Measurements from ENCODE around the gene WWP2. TPM values are rescaled to one million over a fixed set of nuclear protein-coding genes. Genes with fewer than 3 reads are reported as not detected.

Gene WWP2
- total RNA-seq, 2 donors from 2014 or later, result 34.8 to 78.8 TPM

DNA sequence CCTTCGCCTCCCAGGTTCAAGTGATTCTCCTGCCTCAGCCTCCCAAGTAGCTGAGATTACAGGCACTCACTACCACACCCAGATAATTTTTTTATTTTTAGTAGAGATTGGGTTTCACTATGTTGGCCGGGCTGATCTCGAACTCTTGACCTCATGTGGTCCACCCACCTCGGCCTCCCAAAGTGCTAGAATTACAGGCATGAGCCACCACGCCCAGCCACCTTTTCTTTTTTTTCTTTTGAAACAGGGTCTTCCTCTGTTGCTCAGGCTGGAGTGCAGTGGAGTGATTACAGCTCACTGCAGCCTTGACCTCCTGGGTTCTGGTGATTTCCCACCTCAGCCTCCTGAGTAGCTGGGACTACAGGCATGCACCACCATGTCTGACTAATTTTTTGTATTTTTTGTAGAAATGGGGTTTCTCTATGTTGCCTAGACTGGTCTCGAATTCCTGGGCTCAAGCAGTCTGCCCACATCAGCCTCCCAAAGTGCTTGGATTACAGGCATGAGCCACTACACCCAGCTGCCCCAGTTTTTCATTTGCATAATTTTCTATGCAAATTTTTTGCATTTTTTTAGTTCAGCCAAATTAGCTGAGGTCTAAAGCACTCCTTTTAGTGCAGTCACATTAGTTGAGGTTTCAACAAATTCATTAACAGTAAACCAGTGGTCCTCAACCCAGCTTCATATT lies 11.3 kb downstream of the WWP2 start:
- peaks cover 44% of the 10 kb centered on the region for H3K4me1 ChIP-seq
- H3K4me3 ChIP-seq, result no peak overlapping the region
- intact Hi-C loops (cut with DNase I), result no loop called here
- no peak overlapping the region for H3K27ac ChIP-seq
- WGBS, 2 donors, result 83 to 84% methylated on average over 6 of the region's 6 CpGs
- no peaks in the 10 kb centered on the region for H3K36me3 ChIP-seq (replicated peaks in 1 of 2; ENCODE audit: insufficient read depth in 1 of 2, low read depth in 2 of 2)
- H3K27me3 ChIP-seq, result no peaks in the 10 kb centered on the region
- H3K9me3 ChIP-seq, result no peaks in the 10 kb centered on the region
- ATAC-seq (no peak), DNase-seq (no peak)
- TF ChIP-seq, protein P1, sequence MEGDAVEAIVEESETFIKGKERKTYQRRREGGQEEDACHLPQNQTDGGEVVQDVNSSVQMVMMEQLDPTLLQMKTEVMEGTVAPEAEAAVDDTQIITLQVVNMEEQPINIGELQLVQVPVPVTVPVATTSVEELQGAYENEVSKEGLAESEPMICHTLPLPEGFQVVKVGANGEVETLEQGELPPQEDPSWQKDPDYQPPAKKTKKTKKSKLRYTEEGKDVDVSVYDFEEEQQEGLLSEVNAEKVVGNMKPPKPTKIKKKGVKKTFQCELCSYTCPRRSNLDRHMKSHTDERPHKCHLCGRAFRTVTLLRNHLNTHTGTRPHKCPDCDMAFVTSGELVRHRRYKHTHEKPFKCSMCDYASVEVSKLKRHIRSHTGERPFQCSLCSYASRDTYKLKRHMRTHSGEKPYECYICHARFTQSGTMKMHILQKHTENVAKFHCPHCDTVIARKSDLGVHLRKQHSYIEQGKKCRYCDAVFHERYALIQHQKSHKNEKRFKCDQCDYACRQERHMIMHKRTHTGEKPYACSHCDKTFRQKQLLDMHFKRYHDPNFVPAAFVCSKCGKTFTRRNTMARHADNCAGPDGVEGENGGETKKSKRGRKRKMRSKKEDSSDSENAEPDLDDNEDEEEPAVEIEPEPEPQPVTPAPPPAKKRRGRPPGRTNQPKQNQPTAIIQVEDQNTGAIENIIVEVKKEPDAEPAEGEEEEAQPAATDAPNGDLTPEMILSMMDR (IDR thresholded peaks at IDR 0.05), result no peak
- TF ChIP-seq POLR2A (IDR thresholded peaks at IDR 0.05), result no peak

DNA sequence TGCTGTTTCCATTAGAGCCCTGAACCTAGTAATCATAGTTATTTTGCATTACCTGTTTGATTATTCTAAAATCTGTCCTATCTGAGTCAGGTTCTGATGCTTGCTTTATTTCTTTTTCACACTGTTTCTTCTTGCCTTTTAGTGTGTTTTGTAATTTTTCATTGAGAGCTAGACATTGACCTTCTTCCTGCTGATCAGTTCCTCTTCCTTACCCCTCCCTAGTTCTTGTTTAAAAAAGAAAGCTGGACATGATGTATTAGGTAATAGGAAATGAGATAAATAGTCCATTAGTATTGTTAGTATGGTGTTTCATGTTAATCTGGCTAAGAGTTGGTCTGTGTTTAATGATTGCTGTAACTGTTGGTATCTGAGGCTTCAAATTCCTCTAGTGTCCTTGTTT lies 13.4 kb downstream of the WWP2 start:
- no peak overlapping the region for H3K4me3 ChIP-seq
- H3K36me3 ChIP-seq (replicated peaks in 1 of 2; ENCODE audit: insufficient read depth in 1 of 2, low read depth in 2 of 2), result no peaks in the 10 kb centered on the region
- ATAC-seq, result no peak
- H3K9me3 ChIP-seq, result no peaks in the 10 kb centered on the region
- H3K27ac ChIP-seq, result no peak overlapping the region
- no peak for TF ChIP-seq POLR2A (IDR thresholded peaks at IDR 0.05)
- TF ChIP-seq, protein P1 (IDR thresholded peaks at IDR 0.05), result no peak
- DNase-seq, result no peak
- no peaks in the 10 kb centered on the region for H3K27me3 ChIP-seq
- intact Hi-C loops (cut with DNase I), result no loop called here
- peaks cover 33% of the 10 kb centered on the region for H3K4me1 ChIP-seq

DNA sequence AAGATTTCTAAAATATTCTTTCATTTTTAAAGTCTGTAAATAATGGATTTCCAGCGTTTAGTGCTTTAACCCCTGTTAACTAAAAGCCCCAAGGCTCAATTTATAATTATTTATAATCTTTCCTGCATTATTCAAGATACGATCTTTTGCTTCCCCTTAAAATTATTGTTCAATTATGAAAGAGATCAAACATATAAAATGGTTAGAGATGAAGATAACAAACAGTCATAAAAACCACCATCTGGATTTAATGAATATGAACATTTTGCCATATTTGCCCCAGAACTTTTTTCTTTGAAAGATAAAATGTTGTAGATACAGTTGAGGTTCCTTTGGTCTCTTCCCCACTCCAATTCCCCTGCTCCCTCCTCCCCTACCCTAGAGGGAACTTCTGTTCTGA lies 17.6 kb downstream of the WWP2 start:
- no peak overlapping the region for H3K4me3 ChIP-seq
- no peak for ATAC-seq
- intact Hi-C loops (cut with DNase I), result no loop called here
- TF ChIP-seq, protein P1 (IDR thresholded peaks at IDR 0.05), result no peak
- no peak for TF ChIP-seq POLR2A (IDR thresholded peaks at IDR 0.05)
- H3K9me3 ChIP-seq, result no peaks in the 10 kb centered on the region
- H3K27me3 ChIP-seq, result no peaks in the 10 kb centered on the region
- H3K4me1 ChIP-seq, result no peaks in the 10 kb centered on the region
- 82 to 86% methylated on average over 2 of the region's 2 CpGs for WGBS, 2 donors
- no peak overlapping the region for H3K27ac ChIP-seq
- no peaks in the 10 kb centered on the region for H3K36me3 ChIP-seq (replicated peaks in 1 of 2; ENCODE audit: insufficient read depth in 1 of 2, low read depth in 2 of 2)
- DNase-seq, result no peak

DNA sequence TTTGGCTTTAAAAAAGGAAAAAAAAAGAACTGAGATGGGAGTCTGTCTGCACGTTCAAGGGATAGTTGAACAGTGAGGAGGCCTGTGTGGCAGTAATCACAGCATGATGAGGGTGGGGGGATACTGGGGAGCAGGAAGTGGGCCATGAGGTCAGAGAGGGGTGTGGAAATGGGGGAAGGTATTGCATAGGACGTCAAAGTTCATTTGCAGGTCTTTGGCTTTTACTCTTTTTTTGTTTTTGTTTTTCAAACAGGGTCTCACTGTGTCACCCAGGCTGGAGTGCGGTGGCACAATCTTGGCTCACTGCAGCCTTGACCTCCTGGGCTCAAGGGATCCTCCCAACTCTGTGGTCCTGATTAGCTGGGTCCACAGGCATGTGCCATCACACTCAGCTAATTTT lies 19.0 kb downstream of the WWP2 start:
- no peaks in the 10 kb centered on the region for H3K36me3 ChIP-seq (replicated peaks in 1 of 2; ENCODE audit: insufficient read depth in 1 of 2, low read depth in 2 of 2)
- WGBS, 2 donors, result 78 to 82% methylated on average over 3 of the region's 3 CpGs

More for the DNA sequence above, 19.0 kb downstream of the WWP2 start:
- no peak for TF ChIP-seq POLR2A (IDR thresholded peaks at IDR 0.05)
- TF ChIP-seq, protein P1 (IDR thresholded peaks at IDR 0.05), result no peak
- H3K27ac ChIP-seq, result no peak overlapping the region
- H3K27me3 ChIP-seq, result no peaks in the 10 kb centered on the region
- ATAC-seq (no peak), DNase-seq (no peak)
- intact Hi-C loops (cut with DNase I), result no loop called here
- no peaks in the 10 kb centered on the region for H3K4me1 ChIP-seq
- no peak overlapping the region for H3K4me3 ChIP-seq
- H3K9me3 ChIP-seq, result no peaks in the 10 kb centered on the region

Measured in body of pancreas (tissue), 4 donors.